Glomerular endothelial cell (primary cell): ENCODE results near the gene HTR1B. TPM values are rescaled to one million over a fixed set of nuclear protein-coding genes. Genes with fewer than 3 reads are reported as not detected.

Experiments used
- DNase-seq: peaks from one replicate; pipeline ENCODE4 v3.0.0-alpha.2; 2011; ENCODE audit warnings: low read depth, low spot score; ENCODE audit errors: extremely low read depth
- total RNA-seq: library from RNA; depleted of rRNA; stranded (reverse); fragments of >200 nt; gene quantifications from 2 replicates; pipeline ENCODE4 v1.2.3, GENCODE V29; 2015

The HTR1B gene
- 0.58 and 3.4 TPM in 2 replicates for total RNA-seq

- no peak for DNase-seq
Observed at GRCh38 chr6:77463308-77463860, at the start of gene HTR1B. Gene HTR1B (minus strand): TSS chr6:77463491. CDS start chr6:77463403, 88 bp downstream.

GRCh38 chr6:77512554-77512953 is 49.3 kb upstream of the HTR1B start:
- no peak for DNase-seq

- DNase-seq = no peak
Observed at GRCh38 chr6:77511860-77512259, 48.6 kb upstream of the HTR1B start.

- no peak for DNase-seq
Observed at GRCh38 chr6:77502981-77503380, 39.7 kb upstream of the HTR1B start.

GRCh38 chr6:77492530-77492929 is 29.2 kb upstream of the HTR1B start:
- no peak for DNase-seq

- no peak for DNase-seq
Observed at GRCh38 chr6:77487808-77488425, 24.6 kb upstream of the HTR1B start.

- no peak for DNase-seq
Observed at GRCh38 chr6:77482981-77483380, 19.7 kb upstream of the HTR1B start.

- DNase-seq = no peak
Observed at GRCh38 chr6:77474973-77475372, 11.7 kb upstream of the HTR1B start.

GRCh38 chr6:77474286-77474956 is 11.1 kb upstream of the HTR1B start:
- no peak for DNase-seq

GRCh38 chr6:77470983-77471382 is 7.7 kb upstream of the HTR1B start:
- no peak for DNase-seq

- no peak for DNase-seq
Observed at GRCh38 chr6:77468939-77469338, 5.6 kb upstream of the HTR1B start.

- no peak for DNase-seq
Observed at GRCh38 chr6:77466451-77467437, 3.5 kb upstream of the HTR1B start.

- DNase-seq = no peak
Observed at GRCh38 chr6:77466055-77466450, 2.8 kb upstream of the HTR1B start.

GRCh38 chr6:77464495-77464867 is 1.2 kb upstream of the HTR1B start:
- DNase-seq = no peak

- DNase-seq = no peak
Observed at GRCh38 chr6:77463861-77464494, 687 bp upstream of the HTR1B start.

- no peak for DNase-seq
Observed at GRCh38 chr6:77462359-77463307, 658 bp downstream of the HTR1B start.

- no peak for DNase-seq
Observed at GRCh38 chr6:77461796-77462195, 1.5 kb downstream of the HTR1B start.

GRCh38 chr6:77458421-77458820 is 4.9 kb downstream of the HTR1B start:
- DNase-seq = no peak

- DNase-seq = peak; percentile 96
Observed at GRCh38 chr6:77457720-77458349, 5.5 kb downstream of the HTR1B start.
